Tibial nerve (tissue), 4 donors: ENCODE results near the gene CASZ1. TPM values are rescaled to one million over a fixed set of nuclear protein-coding genes. Genes with fewer than 3 reads are reported as not detected.

Experiments
- DNase-seq, 2 donors: peaks; one replicate each; pipeline ENCODE4 v3.0.0-alpha.2; 2019; ENCODE audit warnings: low spot score in 2 of 2
- H3K27ac ChIP-seq, 4 donors: fragments of 200-600 bp; sonication (generic) in 3 of 4; one replicate each; pipeline ENCODE4 v1.5.1; 2017 to 2019; ENCODE audit warnings: mild to moderate bottlenecking in 1 of 4
- H3K27me3 ChIP-seq, 2 donors: fragments of 200-600 bp; sonication (generic) in 1 of 2; one replicate each; pipeline versions ENCODE4 v1.5.1 to v1.6.0; 2017 to 2019
- H3K36me3 ChIP-seq, 3 donors: fragments of 200-600 bp; sonication (generic); one replicate each; pipeline ENCODE4 v1.5.1; 2018 to 2019
- H3K4me1 ChIP-seq, 4 donors: fragments of 200-600 bp; sonication (generic) in 3 of 4; one replicate each; pipeline ENCODE4 v1.5.1; 2017 to 2019
- H3K4me3 ChIP-seq, 4 donors: fragments of 200-600 bp; sonication (generic) in 3 of 4; one replicate each; pipeline ENCODE4 v1.5.1; 2017 to 2019; ENCODE audit warnings: mild to moderate bottlenecking in 1 of 4, moderate library complexity in 1 of 4
- H3K9me3 ChIP-seq, 4 donors: fragments of 200-600 bp; sonication (generic) in 3 of 4; one replicate each; pipeline ENCODE4 v1.5.1; 2017 to 2019
- EP300 ChIP-seq, 2 donors: sonication (generic); formaldehyde crosslinking; IDR thresholded peaks; one replicate each; pipeline ENCODE4 v1.6.1; 2017; ENCODE audit warnings: antibody characterized with exemption in 2 of 2, mild to moderate bottlenecking in 1 of 2
- POLR2A ChIP-seq, 2 donors: fragments of 450-650 bp; IDR thresholded peaks; one replicate each; pipeline ENCODE4 v1.6.1; 2017; ENCODE audit warnings: antibody characterized with exemption in 2 of 2, mild to moderate bottlenecking in 2 of 2, moderate library complexity in 2 of 2
- WGBS, 2 donors: methylation state at CpG; one replicate each; pipeline ENCODE4 v1.1.5; 2018; 5-methylcytosine and 5-hydroxymethylcytosine counted together
- total RNA-seq, 4 donors: library from RNA; depleted of rRNA; stranded (reverse); fragments of >200 nt; gene quantifications; one replicate each; pipeline ENCODE4 v1.1.0, GENCODE V29; 2016
- TF ChIP-seq, protein P1 (sequence below), 5 experiments: fragments of 200-600 bp in 3 of 5; fragments of 450-650 bp in 2 of 5; sonication (generic) in 3 of 5; IDR thresholded peaks; one replicate each; pipeline ENCODE4 v1.5.1; 2016 to 2019; ENCODE audit warnings: antibody characterized with exemption in 5 of 5, mild to moderate bottlenecking in 3 of 5, moderate library complexity in 2 of 5

CASZ1 gene
- total RNA-seq, 4 donors from 2014 or later, result 1.7 to 7.5 (median 5.1) TPM

GRCh38 chr1:10738061-10739058 lies 58.1 kb downstream of the CASZ1 start:
- Histone ChIP-seq H3K27me3 (peaks cover 0 to 69% of the 10 kb centered on the region in 2 donors), H3K9me3 (no peaks in the 10 kb centered on the region), H3K36me3 (no peaks in the 10 kb centered on the region), H3K4me1 (no peaks in the 10 kb centered on the region), H3K27ac (peak overlapping the region in 2 of 4 donors; percentile 3 to 68), H3K4me3 (no peak overlapping the region)
- no peak for DNase-seq
- no peak for TF ChIP-seq POLR2A (IDR thresholded peaks at IDR 0.05)
- TF ChIP-seq EP300 (IDR thresholded peaks at IDR 0.05), result no peak
- WGBS, 2 donors, result 74 to 83% methylated on average over 17 to 21 of the region's 21 CpGs

- H3K4me1 ChIP-seq, result no peaks in the 10 kb centered on the region
Measured at GRCh38 chr1:10737651-10738050, 58.8 kb downstream of the CASZ1 start.

DNA sequence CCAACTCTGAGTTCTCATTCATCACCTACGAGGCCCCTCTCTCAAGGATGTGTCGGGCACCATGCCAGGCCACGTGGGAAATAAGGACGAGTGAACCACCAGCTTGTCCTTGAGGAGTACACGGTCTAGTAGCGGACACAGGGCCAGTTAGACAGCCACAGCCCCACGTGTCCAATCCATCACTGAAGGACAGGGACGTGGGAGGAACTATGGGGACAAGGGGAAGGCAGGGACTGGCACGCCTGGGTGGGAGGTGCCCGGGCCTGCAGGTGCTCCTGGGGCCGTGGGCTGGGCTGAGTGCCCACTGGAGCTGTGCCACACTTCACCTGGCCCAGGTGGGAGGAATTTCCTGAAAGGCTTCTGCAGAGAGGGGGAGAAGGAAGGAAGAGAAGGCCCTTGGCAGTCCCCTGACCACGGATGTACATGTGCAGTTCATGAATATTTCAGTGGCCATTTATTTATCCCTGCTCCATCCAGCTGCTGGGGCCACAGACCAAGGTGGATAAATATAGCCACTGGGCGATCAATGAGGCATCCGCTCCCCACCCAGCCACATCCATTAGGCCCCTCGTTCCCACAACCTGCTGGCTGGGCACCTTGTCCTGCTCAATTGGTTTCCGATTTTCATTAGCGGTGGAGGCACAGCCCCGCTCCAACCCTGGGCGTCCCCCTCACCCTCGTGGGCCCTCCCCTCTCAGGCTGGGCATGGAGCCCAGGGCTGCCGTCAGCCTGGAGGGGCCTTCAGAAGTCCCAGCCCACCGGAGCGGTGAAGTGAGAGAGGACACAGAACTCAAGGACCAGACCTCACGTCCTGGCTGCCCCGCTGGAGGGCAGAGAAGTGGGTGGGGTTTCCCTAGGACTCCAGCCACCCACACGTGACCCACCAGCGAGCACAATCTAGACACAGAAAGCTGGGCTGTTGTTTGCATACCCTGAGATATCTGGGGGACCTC lies 59.5 kb downstream of the CASZ1 start:
- Histone ChIP-seq H3K4me3 (no peak overlapping the region), H3K4me1 (no peaks in the 10 kb centered on the region), H3K9me3 (no peaks in the 10 kb centered on the region), H3K27ac (peak overlapping the region in 2 of 4 donors; percentile 3 to 56), H3K27me3 (peaks cover 0 to 71% of the 10 kb centered on the region in 2 donors), H3K36me3 (no peaks in the 10 kb centered on the region)
- no peak for TF ChIP-seq POLR2A (IDR thresholded peaks at IDR 0.05)
- 53 to 57% methylated on average over 26 to 27 of the region's 27 CpGs for WGBS, 2 donors
- no peak for DNase-seq

More at GRCh38 chr1:10737651-10738050, 58.8 kb downstream of the CASZ1 start:
- no peaks in the 10 kb centered on the region for H3K9me3 ChIP-seq
- H3K4me3 ChIP-seq, result no peak overlapping the region
- peaks cover 0 to 70% of the 10 kb centered on the region in 2 donors for H3K27me3 ChIP-seq
- no peaks in the 10 kb centered on the region for H3K36me3 ChIP-seq
- 73 to 78% methylated on average over 8 to 9 of the region's 12 CpGs for WGBS, 2 donors
- peak overlapping the region in 2 of 4 donors; percentile 3 to 56 for H3K27ac ChIP-seq
- TF ChIP-seq EP300 (IDR thresholded peaks at IDR 0.05) (no peak), POLR2A (IDR thresholded peaks at IDR 0.05) (no peak)
- TF ChIP-seq, protein P1, sequence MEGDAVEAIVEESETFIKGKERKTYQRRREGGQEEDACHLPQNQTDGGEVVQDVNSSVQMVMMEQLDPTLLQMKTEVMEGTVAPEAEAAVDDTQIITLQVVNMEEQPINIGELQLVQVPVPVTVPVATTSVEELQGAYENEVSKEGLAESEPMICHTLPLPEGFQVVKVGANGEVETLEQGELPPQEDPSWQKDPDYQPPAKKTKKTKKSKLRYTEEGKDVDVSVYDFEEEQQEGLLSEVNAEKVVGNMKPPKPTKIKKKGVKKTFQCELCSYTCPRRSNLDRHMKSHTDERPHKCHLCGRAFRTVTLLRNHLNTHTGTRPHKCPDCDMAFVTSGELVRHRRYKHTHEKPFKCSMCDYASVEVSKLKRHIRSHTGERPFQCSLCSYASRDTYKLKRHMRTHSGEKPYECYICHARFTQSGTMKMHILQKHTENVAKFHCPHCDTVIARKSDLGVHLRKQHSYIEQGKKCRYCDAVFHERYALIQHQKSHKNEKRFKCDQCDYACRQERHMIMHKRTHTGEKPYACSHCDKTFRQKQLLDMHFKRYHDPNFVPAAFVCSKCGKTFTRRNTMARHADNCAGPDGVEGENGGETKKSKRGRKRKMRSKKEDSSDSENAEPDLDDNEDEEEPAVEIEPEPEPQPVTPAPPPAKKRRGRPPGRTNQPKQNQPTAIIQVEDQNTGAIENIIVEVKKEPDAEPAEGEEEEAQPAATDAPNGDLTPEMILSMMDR (IDR thresholded peaks at IDR 0.05), result no peak
- DNase-seq, result no peak

DNA sequence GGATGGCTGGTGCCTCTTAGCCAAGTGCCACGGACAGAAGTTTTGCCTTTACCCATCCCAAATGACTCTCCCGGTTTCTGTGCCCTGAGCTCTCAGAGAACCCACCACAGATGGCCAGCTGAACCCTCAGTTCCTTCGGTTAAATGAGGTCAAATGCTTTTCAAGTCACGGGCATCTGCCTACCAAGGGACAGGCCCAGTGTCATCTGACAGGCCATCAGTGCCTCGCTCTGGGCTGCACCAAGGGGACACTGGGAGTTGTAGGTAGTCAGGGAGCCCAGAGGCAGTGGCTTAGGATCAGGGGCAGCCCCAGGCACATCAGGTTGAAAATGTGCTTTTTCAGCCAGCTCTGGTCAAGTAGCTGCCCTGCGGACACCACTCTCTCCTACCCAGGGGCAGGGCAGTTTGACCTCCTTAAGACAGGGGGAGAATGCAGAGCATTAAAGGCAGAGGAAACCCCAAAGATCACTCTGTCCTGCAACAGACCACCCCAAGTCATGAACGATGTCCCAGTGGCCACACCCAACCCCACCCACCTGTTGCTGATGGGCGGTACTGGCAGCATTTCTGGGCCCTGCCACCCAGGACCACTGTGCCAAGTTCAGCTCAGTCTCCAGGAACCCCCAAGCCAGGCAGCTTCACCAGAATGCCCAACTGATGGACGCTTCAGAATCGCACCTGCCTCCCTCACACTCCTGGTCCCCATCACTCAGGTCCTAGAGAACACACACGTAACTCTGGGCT lies 60.7 kb downstream of the CASZ1 start:
- DNase-seq, result no peak
- no peak overlapping the region for H3K27ac ChIP-seq
- H3K4me3 ChIP-seq, result no peak overlapping the region
- H3K27me3 ChIP-seq, result peaks cover 0 to 66% of the 10 kb centered on the region in 2 donors
- no peaks in the 10 kb centered on the region for H3K4me1 ChIP-seq
- TF ChIP-seq, protein P1 (IDR thresholded peaks at IDR 0.05), result no peak
- TF ChIP-seq POLR2A (IDR thresholded peaks at IDR 0.05) (no peak), EP300 (IDR thresholded peaks at IDR 0.05) (no peak)
- WGBS, 2 donors, result 47 to 57% methylated on average over 10 to 11 of the region's 11 CpGs
- H3K9me3 ChIP-seq, result no peaks in the 10 kb centered on the region
- H3K36me3 ChIP-seq, result no peaks in the 10 kb centered on the region

GRCh38 chr1:10734962-10735544 lies 61.4 kb downstream of the CASZ1 start:
- Histone ChIP-seq H3K27me3 (peaks cover 0 to 59% of the 10 kb centered on the region in 2 donors), H3K9me3 (no peaks in the 10 kb centered on the region), H3K4me1 (no peaks in the 10 kb centered on the region), H3K36me3 (no peaks in the 10 kb centered on the region), H3K4me3 (no peak overlapping the region), H3K27ac (no peak overlapping the region)
- no peak for DNase-seq
- TF ChIP-seq, protein P1 (IDR thresholded peaks at IDR 0.05), result no peak
- 43% methylated on average over 24 of the region's 24 CpGs for WGBS, 2 donors
